Dendritic cell treated with granulocyte-macrophage colony-stimulating factor and Interleukin-4, amounts not matched to agents 40 ng/mL and 50 ng/mL, for 4 days (primary cell): Measurements from ENCODE around the gene PLCL2.
"Not testable (repeated sequence)": the region's sequence is repeated elsewhere in the genome, so short reads cannot be mapped to it uniquely, and the experiment has no call there.

ENCODE experiments used
- H3K27ac Mint-ChIP-seq: one replicate; pipeline ENCODE4 v1.8.0; 2022; ENCODE audit warnings: mild to moderate bottlenecking, mixed read lengths
- H3K27me3 Mint-ChIP-seq: one replicate; pipeline ENCODE4 v1.8.0; 2022; ENCODE audit warnings: mild to moderate bottlenecking, mixed read lengths
- H3K36me3 Mint-ChIP-seq: one replicate; pipeline ENCODE4 v1.8.0; 2022; ENCODE audit warnings: low read depth, mixed read lengths
- H3K4me1 Mint-ChIP-seq: one replicate; pipeline ENCODE4 v1.8.0; 2022; ENCODE audit warnings: low read depth, mixed read lengths
- H3K4me3 Mint-ChIP-seq: one replicate; pipeline ENCODE4 v1.8.0; 2022; ENCODE audit warnings: mild to moderate bottlenecking, moderate library complexity, mixed read lengths
- H3K9me3 Mint-ChIP-seq: one replicate; pipeline ENCODE4 v1.8.0; 2022; ENCODE audit warnings: mixed read lengths
- intact Hi-C: fragments of 100-400 bp; cut with micrococcal nuclease; formaldehyde crosslinking; loops from one replicate; pipeline ENCODE4 v1.15.0; 2022

Gene PLCL2

DNA sequence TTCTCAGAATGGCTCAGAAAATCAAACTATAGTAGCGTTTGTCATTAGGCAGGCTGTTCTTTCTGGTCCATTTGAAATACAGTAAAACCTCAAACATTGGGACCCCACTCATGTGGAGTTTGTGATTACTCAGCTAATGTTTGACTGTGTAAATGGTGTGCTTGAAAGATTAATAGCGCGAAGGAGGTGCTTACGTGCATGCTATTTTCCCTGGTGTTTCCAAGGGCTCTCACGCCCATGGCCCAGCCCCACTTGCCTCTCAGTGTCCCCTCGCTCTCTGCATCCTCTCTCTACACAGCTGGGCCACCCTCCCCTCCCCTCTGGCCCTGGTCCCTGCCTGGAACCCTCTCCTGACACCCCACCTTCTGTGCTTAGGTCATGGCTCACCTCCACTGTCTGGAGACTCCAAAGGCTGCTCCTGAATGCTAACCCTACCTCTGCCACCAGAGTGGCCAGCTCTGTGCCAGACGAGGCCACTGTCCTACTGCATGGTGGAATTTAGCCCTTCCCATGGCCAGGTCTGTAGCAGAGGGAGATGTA, 194.2 kb downstream of the PLCL2 start:
- H3K4me3 Mint-ChIP-seq = no peak overlapping the region
- no peaks in the 10 kb centered on the region for H3K9me3 Mint-ChIP-seq

GRCh38 chr3:17079933-17080332, 195.2 kb downstream of the PLCL2 start:
- Mint-ChIP-seq H3K27ac (no peak overlapping the region), H3K4me1 (peaks cover 11% of the 10 kb centered on the region), H3K36me3 (peaks cover 96% of the 10 kb centered on the region), H3K9me3 (no peaks in the 10 kb centered on the region), H3K27me3 (no peaks in the 10 kb centered on the region), H3K4me3 (no peak overlapping the region)
- intact Hi-C loops = no loop called here

More for the DNA sequence above, 194.2 kb downstream of the PLCL2 start:
- H3K36me3 Mint-ChIP-seq = peaks cover 96% of the 10 kb centered on the region
- no peak overlapping the region for H3K27ac Mint-ChIP-seq
- intact Hi-C loops = no loop called here
- no peaks in the 10 kb centered on the region for H3K27me3 Mint-ChIP-seq
- peaks cover 11% of the 10 kb centered on the region for H3K4me1 Mint-ChIP-seq

DNA sequence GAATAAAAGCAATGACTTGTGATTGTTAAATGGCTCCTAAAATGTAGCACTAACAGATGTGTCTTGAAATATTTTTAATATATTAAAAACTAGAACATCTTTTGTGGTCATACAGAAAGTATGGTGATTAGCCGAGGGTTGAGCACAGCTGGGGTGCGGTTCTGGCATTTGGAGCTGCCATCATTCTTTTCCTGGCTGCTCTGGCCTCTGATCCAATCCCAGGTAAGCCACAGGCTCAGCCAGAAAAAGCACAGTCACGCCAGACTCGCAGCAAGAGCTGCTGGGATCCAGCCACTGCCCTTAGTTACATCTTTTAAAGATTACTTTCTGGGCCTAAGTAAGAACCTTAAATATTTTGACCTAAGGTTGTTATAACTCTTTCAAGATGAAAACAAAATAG, 196.8 kb downstream of the PLCL2 start:
- Mint-ChIP-seq H3K9me3 (no peaks in the 10 kb centered on the region), H3K27me3 (no peaks in the 10 kb centered on the region), H3K36me3 (peaks cover 87% of the 10 kb centered on the region), H3K4me3 (no peak overlapping the region), H3K27ac (no peak overlapping the region), H3K4me1 (peaks cover 10% of the 10 kb centered on the region)
- intact Hi-C loops = no loop called here

DNA sequence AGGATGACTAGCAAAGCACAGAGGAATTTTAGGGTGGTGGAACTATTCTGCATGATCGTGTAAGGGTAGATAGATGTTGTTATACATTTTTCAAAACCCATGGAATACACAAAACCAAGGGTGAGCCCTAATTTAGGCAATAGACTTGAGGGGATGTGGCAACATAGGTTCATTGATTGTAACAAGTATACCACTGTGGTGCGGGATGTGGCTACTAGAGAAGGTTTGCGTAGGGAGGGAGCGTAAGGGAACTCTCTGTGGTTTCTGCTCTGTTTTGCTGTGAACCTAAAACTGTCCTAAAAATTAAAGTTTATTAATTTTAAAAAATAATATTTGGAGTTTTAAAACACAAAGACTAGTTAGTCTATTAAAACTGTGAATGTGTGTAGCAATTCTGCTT, 202.8 kb downstream of the PLCL2 start:
- Mint-ChIP-seq H3K36me3 (peaks cover 71% of the 10 kb centered on the region), H3K27ac (no peak overlapping the region)

GRCh38 chr3:17088017-17088416, 203.3 kb downstream of the PLCL2 start:
- Mint-ChIP-seq H3K27ac (peak overlapping the region; percentile 12), H3K36me3 (peaks cover 67% of the 10 kb centered on the region), H3K27me3 (no peaks in the 10 kb centered on the region), H3K4me1 (no peaks in the 10 kb centered on the region), H3K4me3 (no peak overlapping the region), H3K9me3 (no peaks in the 10 kb centered on the region)
- intact Hi-C loops = no loop called here

More for the DNA sequence above, 202.8 kb downstream of the PLCL2 start:
- intact Hi-C loops = no loop called here
- H3K27me3 Mint-ChIP-seq = no peaks in the 10 kb centered on the region
- no peak overlapping the region for H3K4me3 Mint-ChIP-seq
- H3K4me1 Mint-ChIP-seq = no peaks in the 10 kb centered on the region
- H3K9me3 Mint-ChIP-seq = no peaks in the 10 kb centered on the region

DNA sequence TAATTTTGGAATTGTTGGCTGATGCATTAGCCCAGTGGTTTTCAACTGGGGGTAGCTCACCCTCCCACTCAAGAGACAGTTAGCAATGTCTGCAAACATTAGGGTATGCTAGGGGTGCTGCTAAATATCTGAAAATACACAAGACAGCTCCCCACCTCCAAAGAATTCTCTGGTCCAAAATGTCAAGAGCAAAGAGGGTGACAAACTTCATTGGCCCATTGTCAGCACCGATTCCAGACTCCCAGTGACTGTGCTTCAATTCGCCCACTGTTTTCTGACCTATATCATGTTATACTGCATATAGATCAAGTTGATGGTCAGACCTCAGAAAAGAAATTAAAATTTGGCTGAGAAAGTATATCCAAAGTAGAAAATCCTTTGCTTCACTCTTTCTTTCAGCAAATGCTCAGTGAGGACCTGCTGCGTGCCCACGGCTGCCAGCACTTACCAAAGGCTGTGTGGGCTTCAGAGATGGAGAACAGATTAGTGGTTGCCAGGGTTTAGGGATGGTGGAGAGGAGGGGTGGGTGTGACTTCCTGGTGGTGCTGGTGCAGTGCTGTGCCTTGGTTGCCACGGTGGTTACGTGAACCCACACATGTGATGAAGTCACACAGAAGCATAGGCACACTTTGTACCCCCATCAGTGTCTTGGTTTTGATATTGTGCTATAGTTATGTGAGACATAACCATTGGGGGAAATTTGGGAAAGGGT, 204.0 kb downstream of the PLCL2 start:
- intact Hi-C loops = no loop called here
- Mint-ChIP-seq H3K4me1 (no peaks in the 10 kb centered on the region), H3K4me3 (no peak overlapping the region), H3K27ac (peak overlapping the region; percentile 12), H3K27me3 (no peaks in the 10 kb centered on the region), H3K9me3 (no peaks in the 10 kb centered on the region), H3K36me3 (peaks cover 59% of the 10 kb centered on the region)

GRCh38 chr3:17089314-17089700, 204.6 kb downstream of the PLCL2 start:
- no peaks in the 10 kb centered on the region for H3K27me3 Mint-ChIP-seq
- H3K27ac Mint-ChIP-seq = no peak overlapping the region
- no peaks in the 10 kb centered on the region for H3K4me1 Mint-ChIP-seq
- intact Hi-C loops = no loop called here
- no peak overlapping the region for H3K4me3 Mint-ChIP-seq
- no peaks in the 10 kb centered on the region for H3K9me3 Mint-ChIP-seq
- H3K36me3 Mint-ChIP-seq = peaks cover 54% of the 10 kb centered on the region

GRCh38 chr3:17090280-17090983, 205.7 kb downstream of the PLCL2 start:
- Mint-ChIP-seq H3K4me3 (no peak overlapping the region), H3K4me1 (no peaks in the 10 kb centered on the region), H3K36me3 (peaks cover 43% of the 10 kb centered on the region), H3K9me3 (no peaks in the 10 kb centered on the region), H3K27ac (no peak overlapping the region), H3K27me3 (no peaks in the 10 kb centered on the region)
- intact Hi-C loops = no loop called here

GRCh38 chr3:17091910-17092582, 207.3 kb downstream of the PLCL2 start:
- peaks cover 41% of the 10 kb centered on the region for H3K36me3 Mint-ChIP-seq
- intact Hi-C loops = no loop called here
- H3K4me1 Mint-ChIP-seq = no peaks in the 10 kb centered on the region
- H3K27ac Mint-ChIP-seq = no peak overlapping the region
- H3K4me3 Mint-ChIP-seq = no peak overlapping the region
- H3K9me3 Mint-ChIP-seq = no peaks in the 10 kb centered on the region
- H3K27me3 Mint-ChIP-seq = no peaks in the 10 kb centered on the region

- H3K36me3 Mint-ChIP-seq = peaks cover 36% of the 10 kb centered on the region
- intact Hi-C loops = no loop called here
- no peak overlapping the region for H3K27ac Mint-ChIP-seq
- no peaks in the 10 kb centered on the region for H3K9me3 Mint-ChIP-seq
- no peaks in the 10 kb centered on the region for H3K4me1 Mint-ChIP-seq
- H3K27me3 Mint-ChIP-seq = no peaks in the 10 kb centered on the region
- H3K4me3 Mint-ChIP-seq = no peak overlapping the region
Measured at GRCh38 chr3:17092583-17092933, 207.8 kb downstream of the PLCL2 start.

- Mint-ChIP-seq H3K9me3 (no peaks in the 10 kb centered on the region), H3K4me3 (no peak overlapping the region), H3K27ac (no peak overlapping the region), H3K4me1 (no peaks in the 10 kb centered on the region), H3K27me3 (no peaks in the 10 kb centered on the region), H3K36me3 (peaks cover 19% of the 10 kb centered on the region)
- intact Hi-C loops = no loop called here
Measured at GRCh38 chr3:17094551-17094950, 209.8 kb downstream of the PLCL2 start.

- intact Hi-C loops = no loop called here
- H3K4me1 Mint-ChIP-seq = no peaks in the 10 kb centered on the region
- no peaks in the 10 kb centered on the region for H3K36me3 Mint-ChIP-seq
- H3K27me3 Mint-ChIP-seq = no peaks in the 10 kb centered on the region
- no peak overlapping the region for H3K27ac Mint-ChIP-seq
- peaks cover 21% of the 10 kb centered on the region for H3K9me3 Mint-ChIP-seq
- H3K4me3 Mint-ChIP-seq = no peak overlapping the region
Measured at GRCh38 chr3:17103579-17103978, 218.8 kb downstream of the PLCL2 start.

GRCh38 chr3:17106801-17107200, 222.0 kb downstream of the PLCL2 start:
- H3K9me3 Mint-ChIP-seq = peaks cover 13% of the 10 kb centered on the region
- H3K27me3 Mint-ChIP-seq, intact Hi-C loops, H3K36me3 Mint-ChIP-seq, H3K4me3 Mint-ChIP-seq, H3K27ac Mint-ChIP-seq, H3K4me1 Mint-ChIP-seq: not testable (repeated sequence)

GRCh38 chr3:17110660-17111396, 226.1 kb downstream of the PLCL2 start:
- intact Hi-C loops = no loop called here
- peaks cover 6% of the 10 kb centered on the region for H3K4me1 Mint-ChIP-seq
- no peak overlapping the region for H3K4me3 Mint-ChIP-seq
- H3K27me3 Mint-ChIP-seq = peaks cover 1% of the 10 kb centered on the region
- no peaks in the 10 kb centered on the region for H3K36me3 Mint-ChIP-seq
- H3K9me3 Mint-ChIP-seq = peaks cover 19% of the 10 kb centered on the region
- H3K27ac Mint-ChIP-seq = no peak overlapping the region
